BJ (cell line): Measurements from ENCODE around the gene R3HDML. TPM values are rescaled to one million over a fixed set of nuclear protein-coding genes. Genes with fewer than 3 reads are reported as not detected.

Experiments
- CTCF ChIA-PET: fragments of 350-600 bp; formaldehyde crosslinking; extraction: SDS; loops from one replicate; lab custom pipeline; 2021; ENCODE audit warnings: antibody characterized with exemption, inconsistent platforms; lab: Yijun Ruan, JAX
- POLR2A ChIA-PET: fragments of 300-600 bp; sonication (Branson Sonifier 250); formaldehyde crosslinking; extraction: SDS; loops from one replicate; lab custom pipeline; 2021; ENCODE audit warnings: antibody characterized with exemption; lab: Charles Lee
- DNase-seq: peaks from one replicate; pipeline ENCODE4 v3.0.0-alpha.2; 2011; ENCODE audit warnings: low read depth
- H3K27me3 ChIP-seq: 2 replicates; pipeline ENCODE4 v1.6.0; 2011; ENCODE audit warnings: low read length; ENCODE audit not compliant: control insufficient read depth, insufficient read depth
- H3K36me3 ChIP-seq: 2 replicates; pipeline ENCODE4 v1.5.1; 2011; ENCODE audit warnings: low read length; ENCODE audit not compliant: control insufficient read depth, insufficient read depth
- H3K4me3 ChIP-seq: 2 replicates; pipeline ENCODE4 v1.5.1; 2011; ENCODE audit warnings: low read depth, mild to moderate bottlenecking, control low read depth, low read length
- polyA plus RNA-seq: library from polyadenylated mRNA; depleted of rRNA; stranded (reverse); fragments of >200 nt; gene quantifications from 2 replicates; pipeline ENCODE4 v1.2.3, GENCODE V29; 2011
- TF ChIP-seq, protein P1 (sequence below): IDR thresholded peaks from 2 replicates; pipeline ENCODE4 v1.5.1; 2011; ENCODE audit warnings: low read depth, mild to moderate bottlenecking, control low read depth, inconsistent platforms, low read length, moderate library complexity; ENCODE audit not compliant: insufficient read depth

R3HDML gene
- polyA plus RNA-seq, 1 experiment, result not detected

DNA sequence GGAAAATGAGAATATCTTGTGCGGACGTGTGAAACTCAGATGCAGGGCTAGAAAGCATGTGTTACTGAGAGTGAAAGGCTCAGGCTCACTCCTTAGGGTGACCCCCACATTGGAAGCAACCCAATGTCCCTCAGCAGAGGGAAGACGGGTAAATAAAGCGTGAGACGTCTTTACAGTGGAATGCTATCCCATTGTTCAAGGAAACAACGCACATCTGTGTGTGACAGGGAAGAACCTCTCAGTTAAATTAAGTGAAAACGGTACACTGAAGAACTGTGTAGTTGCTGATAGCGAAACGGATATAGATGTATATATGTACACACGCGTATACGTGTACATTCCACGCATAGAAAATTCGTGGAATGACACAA lies 19.5 kb downstream of the R3HDML start:
- no peak for DNase-seq
- TF ChIP-seq, protein P1, sequence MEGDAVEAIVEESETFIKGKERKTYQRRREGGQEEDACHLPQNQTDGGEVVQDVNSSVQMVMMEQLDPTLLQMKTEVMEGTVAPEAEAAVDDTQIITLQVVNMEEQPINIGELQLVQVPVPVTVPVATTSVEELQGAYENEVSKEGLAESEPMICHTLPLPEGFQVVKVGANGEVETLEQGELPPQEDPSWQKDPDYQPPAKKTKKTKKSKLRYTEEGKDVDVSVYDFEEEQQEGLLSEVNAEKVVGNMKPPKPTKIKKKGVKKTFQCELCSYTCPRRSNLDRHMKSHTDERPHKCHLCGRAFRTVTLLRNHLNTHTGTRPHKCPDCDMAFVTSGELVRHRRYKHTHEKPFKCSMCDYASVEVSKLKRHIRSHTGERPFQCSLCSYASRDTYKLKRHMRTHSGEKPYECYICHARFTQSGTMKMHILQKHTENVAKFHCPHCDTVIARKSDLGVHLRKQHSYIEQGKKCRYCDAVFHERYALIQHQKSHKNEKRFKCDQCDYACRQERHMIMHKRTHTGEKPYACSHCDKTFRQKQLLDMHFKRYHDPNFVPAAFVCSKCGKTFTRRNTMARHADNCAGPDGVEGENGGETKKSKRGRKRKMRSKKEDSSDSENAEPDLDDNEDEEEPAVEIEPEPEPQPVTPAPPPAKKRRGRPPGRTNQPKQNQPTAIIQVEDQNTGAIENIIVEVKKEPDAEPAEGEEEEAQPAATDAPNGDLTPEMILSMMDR, result no peak
- H3K36me3 ChIP-seq, result no peaks in the 10 kb centered on the region
- peaks cover 7% of the 10 kb centered on the region; the same call in 1 of the 2 replicates for H3K27me3 ChIP-seq
- no peak overlapping the region for H3K4me3 ChIP-seq
- ChIA-PET CTCF (no interaction called here), POLR2A (no interaction called here)

DNA sequence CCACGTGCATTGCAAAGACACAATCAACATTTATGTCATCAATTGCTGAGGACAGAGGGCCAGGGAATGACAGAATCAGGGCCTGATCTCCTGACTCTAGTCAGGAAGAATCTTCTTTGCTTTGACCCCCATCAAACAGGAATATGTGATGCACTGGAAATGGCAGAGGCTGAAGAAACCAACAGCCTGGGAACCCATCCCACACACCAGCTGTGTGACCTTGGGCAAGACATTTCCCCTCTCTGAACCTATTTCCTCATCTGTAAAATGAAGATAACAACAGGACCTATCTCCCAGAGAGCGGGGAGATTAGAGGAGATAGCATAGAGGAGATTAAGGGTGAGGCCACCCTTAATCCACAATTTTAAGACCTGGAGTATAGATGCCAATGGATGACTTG lies 20.2 kb downstream of the R3HDML start:
- H3K27me3 ChIP-seq, result peaks cover 9% of the 10 kb centered on the region
- POLR2A ChIA-PET, result no interaction called here
- CTCF ChIA-PET, result no interaction called here
- H3K4me3 ChIP-seq, result no peak overlapping the region
- DNase-seq, result no peak
- no peaks in the 10 kb centered on the region for H3K36me3 ChIP-seq
- TF ChIP-seq, protein P1, result no peak

DNA sequence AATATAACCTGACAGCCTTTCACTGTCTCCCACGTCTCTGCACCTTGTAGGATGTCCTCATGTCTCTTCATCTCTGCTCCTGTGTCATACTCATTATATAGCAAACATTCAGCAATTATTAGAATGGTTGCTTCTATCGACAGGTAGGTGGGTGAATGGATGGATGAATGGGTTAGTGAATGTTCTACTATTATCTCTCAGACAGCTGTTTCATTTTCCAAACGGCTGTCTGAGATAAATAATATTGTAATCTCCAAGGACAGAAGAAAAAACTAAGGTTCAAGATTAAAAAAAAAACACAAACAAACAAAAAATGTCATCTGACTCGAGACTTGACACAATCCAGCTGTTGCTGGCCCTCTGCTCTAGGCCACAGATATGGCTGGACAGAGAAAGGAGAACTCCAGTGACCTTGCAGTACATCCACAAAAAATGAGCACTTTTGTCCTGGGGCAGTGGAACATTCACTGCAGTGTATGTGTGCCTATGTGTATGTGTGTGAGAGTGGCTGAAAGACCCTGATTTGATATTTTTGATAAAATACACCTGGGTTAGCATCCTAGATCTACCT lies 20.8 kb downstream of the R3HDML start:
- DNase-seq, result no peak
- H3K27me3 ChIP-seq, result peaks cover 9% of the 10 kb centered on the region
- ChIA-PET CTCF (no interaction called here), POLR2A (no interaction called here)
- no peak overlapping the region for H3K4me3 ChIP-seq
- TF ChIP-seq, protein P1, result no peak
- H3K36me3 ChIP-seq, result no peaks in the 10 kb centered on the region

DNA sequence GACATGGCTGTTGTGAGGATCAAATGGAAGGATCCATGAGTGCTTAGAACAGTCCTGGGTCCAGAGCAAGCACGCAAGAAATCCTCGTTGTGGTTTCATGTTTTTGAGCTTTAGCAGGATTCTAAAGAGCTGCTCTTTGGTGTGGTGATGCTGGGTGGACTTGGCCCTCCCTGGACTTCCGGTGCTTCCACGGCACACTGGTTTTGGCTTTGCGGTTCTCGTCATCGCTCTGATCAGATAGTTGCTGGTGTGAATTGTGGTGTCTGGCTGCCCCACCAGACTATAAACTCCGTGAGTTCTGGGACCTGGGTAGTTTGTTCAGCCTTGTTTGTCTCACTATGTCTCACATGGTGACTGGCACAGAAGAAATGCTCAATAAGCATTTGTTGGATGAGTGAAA lies 21.9 kb downstream of the R3HDML start:
- CTCF ChIA-PET, result no interaction called here
- TF ChIP-seq, protein P1, result no peak
- no peak for DNase-seq
- no peak overlapping the region for H3K4me3 ChIP-seq
- POLR2A ChIA-PET, result no interaction called here
- H3K27me3 ChIP-seq, result peaks cover 9% of the 10 kb centered on the region
- H3K36me3 ChIP-seq, result no peaks in the 10 kb centered on the region

DNA sequence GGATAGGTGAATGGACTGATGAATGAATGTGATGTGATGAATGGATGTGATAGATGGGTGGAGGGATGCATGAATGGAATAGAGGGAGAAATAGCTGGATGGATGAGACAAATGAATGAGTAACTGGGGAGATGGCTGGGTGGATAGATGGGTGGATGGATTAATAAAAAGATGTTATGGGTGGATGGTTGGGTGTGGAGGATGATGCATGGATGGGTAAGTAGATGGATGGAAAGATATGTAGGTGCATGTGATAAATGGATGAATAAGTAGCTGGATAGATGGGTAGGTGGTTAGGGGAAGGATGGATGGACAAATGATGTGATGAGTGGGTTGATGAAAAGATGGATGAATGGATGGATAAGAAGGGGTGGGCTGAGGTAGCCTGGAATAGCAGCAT lies 23.4 kb downstream of the R3HDML start:
- Histone ChIP-seq H3K36me3 (no peaks in the 10 kb centered on the region), H3K27me3 (peaks cover 9% of the 10 kb centered on the region), H3K4me3 (no peak overlapping the region)
- TF ChIP-seq, protein P1, result no peak
- ChIA-PET POLR2A (no interaction called here), CTCF (interaction anchor here (0.8 to 1.5 kb wide), 2 partner anchors 21 to 24 kb away, joined by 3 read pairs; no protein-coding TSS in a partner anchor)
- DNase-seq, result no peak
